H1 (cell line): ENCODE data around the gene GPR25. TPM values are rescaled to one million over a fixed set of nuclear protein-coding genes. Genes with fewer than 3 reads are reported as not detected.

Source experiments
- CTCF ChIA-PET: fragments of 300-600 bp; sonication (Branson Sonifier 250); formaldehyde crosslinking; loops from one replicate; lab custom pipeline; 2021; ENCODE audit not compliant: partially characterized antibody; lab: Charles Lee
- POLR2A ChIA-PET: fragments of 300-600 bp; sonication (Branson Sonifier 250); formaldehyde crosslinking; loops from one replicate; lab custom pipeline; 2021; ENCODE audit warnings: inconsistent platforms; ENCODE audit not compliant: partially characterized antibody; lab: Charles Lee
- DNase-seq, 2 experiments: peaks; one replicate each; pipeline versions ENCODE4 v3.0.0 to v3.0.0-alpha.2; 2010 to 2022; ENCODE audit warnings: low spot score in 2 of 2, low read depth in 1 of 2, mixed read lengths in 1 of 2
- FAIRE-seq: peaks from 2 replicates; lab custom pipeline; 2011; peaks lifted over from hg19 to GRCh38; lab: Jason Lieb, UNC
- H2AFZ ChIP-seq: 2 replicates; pipeline ENCODE4 v1.8.1; 2012; ENCODE audit warnings: low read length, inconsistent platforms
- H2AK5ac ChIP-seq: 2 replicates; pipeline ENCODE4 v1.6.1; 2013; ENCODE audit warnings: low read depth, low read length
- H2BK120ac ChIP-seq: replicated peaks from 2 replicates; pipeline ENCODE3; 2013; ENCODE audit warnings: low read depth, low read length, inconsistent platforms
- H2BK12ac ChIP-seq: 2 replicates; pipeline ENCODE4 v1.6.1; 2013; ENCODE audit warnings: low read depth, low read length
- H2BK15ac ChIP-seq: 2 replicates; pipeline ENCODE4 v1.6.1; 2013; ENCODE audit warnings: low read length
- H2BK20ac ChIP-seq: 2 replicates; pipeline ENCODE4 v1.6.1; 2013; ENCODE audit warnings: low read length
- H2BK5ac ChIP-seq: 2 replicates; pipeline ENCODE4 v1.6.1; 2013; ENCODE audit warnings: low read depth, low read length
- H3K14ac ChIP-seq: 2 replicates; pipeline ENCODE4 v1.6.1; 2013; ENCODE audit warnings: inconsistent platforms; ENCODE audit not compliant: insufficient read length
- H3K18ac ChIP-seq: 2 replicates; pipeline ENCODE4 v1.6.1; 2013; ENCODE audit warnings: low read length; ENCODE audit errors: extremely low read depth
- H3K23ac ChIP-seq: 2 replicates; pipeline ENCODE4 v1.6.1; 2013; ENCODE audit warnings: inconsistent platforms; ENCODE audit not compliant: insufficient read length
- H3K23me2 ChIP-seq: 2 replicates; pipeline ENCODE4 v1.6.1; 2013; ENCODE audit warnings: low read depth, low read length
- H3K27ac ChIP-seq: 2 replicates; pipeline ENCODE4 v1.6.1; 2011; ENCODE audit warnings: low read depth, low read length, inconsistent platforms
- H3K27me3 ChIP-seq, 4 experiments: replicated peaks in 1 of 4; 1 replicate in 1 of 4; 2 replicates in 3 of 4; pipeline versions ENCODE4 v1.6.1 to v1.8.1; 2011 to 2013; ENCODE audit warnings: low read length in 3 of 4, mild to moderate bottlenecking in 3 of 4, inconsistent platforms in 2 of 4, mixed read lengths in 2 of 4, moderate library complexity in 1 of 4; ENCODE audit not compliant: control insufficient read depth in 3 of 4, insufficient read depth in 3 of 4; ENCODE audit errors: extremely low read depth in 1 of 4
- H3K36me3 ChIP-seq, 4 experiments: 2 replicates each; pipeline versions ENCODE4 v1.6.1 to v1.8.1; 2011 to 2013; ENCODE audit warnings: mild to moderate bottlenecking in 4 of 4, low read length in 3 of 4, moderate library complexity in 2 of 4, control low read depth in 1 of 4, inconsistent platforms in 1 of 4; ENCODE audit not compliant: insufficient read depth in 4 of 4, control insufficient read depth in 2 of 4
- H3K4ac ChIP-seq: replicated peaks from 2 replicates; pipeline ENCODE3; 2013; ENCODE audit warnings: low read length, low read depth, mixed read lengths, inconsistent platforms; ENCODE audit not compliant: insufficient read length
- H3K4me1 ChIP-seq, 4 experiments: replicated peaks in 1 of 4; 1 replicate in 1 of 4; 2 replicates in 3 of 4; pipeline versions ENCODE4 v1.6.1 to v1.8.1; 2011 to 2013; ENCODE audit warnings: low read length in 3 of 4, inconsistent platforms in 2 of 4, mixed read lengths in 1 of 4; ENCODE audit not compliant: insufficient read depth in 4 of 4, control insufficient read depth in 3 of 4
- H3K4me2 ChIP-seq, 2 experiments: 2 replicates each; pipeline versions ENCODE4 v1.6.1 to v1.8.1; 2011 to 2013; ENCODE audit warnings: low read depth in 2 of 2, low read length in 2 of 2, control low read depth in 1 of 2, inconsistent platforms in 1 of 2, mild to moderate bottlenecking in 1 of 2; ENCODE audit not compliant: insufficient read depth in 1 of 2
- H3K4me3 ChIP-seq, 4 experiments: fragments of 200-600, 300-600 bp in 1 of 4; sonication (generic), shearing (Covaris generic), sonication (Bioruptor Twin) in 1 of 4; 2 replicates each; pipeline versions ENCODE4 v1.5.1 to v1.8.1; 2011 to 2016; ENCODE audit warnings: low read length in 4 of 4, low read depth in 3 of 4, control low read depth in 2 of 4, inconsistent platforms in 2 of 4, mild to moderate bottlenecking in 2 of 4, mixed read lengths in 1 of 4, moderate library complexity in 1 of 4; ENCODE audit not compliant: insufficient read depth in 2 of 4; ENCODE audit errors: extremely low read depth in 1 of 4
- H3K56ac ChIP-seq: replicated peaks from 2 replicates; pipeline ENCODE3; 2013; ENCODE audit warnings: low read depth, mild to moderate bottlenecking, mixed read lengths, low read length, inconsistent platforms; ENCODE audit not compliant: insufficient read length
- H3K79me1 ChIP-seq: 2 replicates; pipeline ENCODE4 v1.6.1; 2013; ENCODE audit warnings: low read depth, low read length, control low read depth
- H3K79me2 ChIP-seq, 2 experiments: 2 replicates each; pipeline versions ENCODE4 v1.6.1 to v1.8.1; 2012 to 2013; ENCODE audit warnings: low read length in 2 of 2, mild to moderate bottlenecking in 2 of 2, inconsistent platforms in 1 of 2; ENCODE audit not compliant: insufficient read depth in 2 of 2, control insufficient read depth in 1 of 2
- H3K9ac ChIP-seq, 4 experiments: replicated peaks in 1 of 4; 1 replicate in 1 of 4; 2 replicates in 3 of 4; pipeline versions ENCODE4 v1.6.1 to v1.8.1; 2011 to 2013; ENCODE audit warnings: low read depth in 3 of 4, low read length in 3 of 4, control low read depth in 2 of 4, mild to moderate bottlenecking in 2 of 4, moderate library complexity in 2 of 4, inconsistent platforms in 1 of 4; ENCODE audit errors: extremely low read depth in 1 of 4
- H3K9me3 ChIP-seq, 2 experiments: 2 replicates each; pipeline versions ENCODE4 v1.6.1 to v1.8.1; 2012 to 2013; ENCODE audit warnings: mild to moderate bottlenecking in 2 of 2, moderate library complexity in 2 of 2, control low read depth in 1 of 2, inconsistent platforms in 1 of 2, low read depth in 1 of 2, low read length in 1 of 2, mixed read lengths in 1 of 2; ENCODE audit not compliant: insufficient read depth in 2 of 2
- H4K20me1 ChIP-seq, 2 experiments: replicated peaks in 1 of 2; 2 replicates each; pipeline versions ENCODE3 to v1.8.1; 2011 to 2013; ENCODE audit warnings: inconsistent platforms in 2 of 2, low read length in 2 of 2, mild to moderate bottlenecking in 1 of 2; ENCODE audit not compliant: insufficient read depth in 2 of 2, control insufficient read depth in 1 of 2
- H4K5ac ChIP-seq: 2 replicates; pipeline ENCODE4 v1.6.1; 2013; ENCODE audit warnings: low read length, low read depth, mixed read lengths, inconsistent platforms; ENCODE audit not compliant: insufficient read length
- H4K8ac ChIP-seq: 2 replicates; pipeline ENCODE4 v1.8.0; 2013; ENCODE audit warnings: mild to moderate bottlenecking, moderate library complexity, low read length, inconsistent platforms; ENCODE audit not compliant: insufficient read depth; ENCODE audit errors: extremely low read depth
- H4K91ac ChIP-seq: replicated peaks from 2 replicates; pipeline ENCODE3; 2013; ENCODE audit warnings: low read length, mixed read lengths, inconsistent platforms; ENCODE audit not compliant: insufficient read length
- RBBP5 ChIP-seq: IDR thresholded peaks from 2 replicates; pipeline ENCODE4 v1.7.1; 2012; ENCODE audit warnings: low read depth, mild to moderate bottlenecking, inconsistent platforms, low read length, moderate library complexity, borderline replicate concordance
- RXRA ChIP-seq: IDR thresholded peaks from 2 replicates; pipeline ENCODE4 v1.6.1; 2011; ENCODE audit warnings: low read depth, mild to moderate bottlenecking, low read length, moderate library complexity; ENCODE audit not compliant: insufficient read depth
- SP1 ChIP-seq: IDR thresholded peaks from 2 replicates; pipeline ENCODE4 v1.6.1; 2011; ENCODE audit warnings: low read depth, low read length
- SP4 ChIP-seq: IDR thresholded peaks from 2 replicates; pipeline ENCODE4 v1.6.1; 2012; ENCODE audit warnings: low read length, inconsistent platforms
- WGBS, 2 experiments: shearing (Covaris generic) in 1 of 2; methylation state at CpG; one replicate each; pipeline versions ENCODE4 v1.1.6 to v1.1.7; 2013 to 2015; ENCODE audit warnings: low lambda C conversion rate in 2 of 2, mixed read lengths in 2 of 2, inconsistent platforms in 1 of 2, low coverage in 1 of 2, missing lambda C conversion rate in 1 of 2; ENCODE audit not compliant: insufficient replicate concordance in 2 of 2, insufficient coverage in 1 of 2, insufficient read length in 1 of 2; ENCODE audit errors: extremely low coverage in 1 of 2, missing lambda C conversion rate in 1 of 2; 5-methylcytosine and 5-hydroxymethylcytosine counted together
- polyA plus RNA-seq, 7 experiments: library from polyadenylated mRNA; depleted of rRNA in 3 of 7; stranded (reverse) in 5 of 7; unstranded in 2 of 7; fragments of >200 nt in 5 of 7; fragments of 200-250 nt in 2 of 7; gene quantifications; 1 replicate in 5 of 7; 2 replicates in 1 of 7; 4 replicates in 1 of 7; pipeline versions ENCODE4 v1.2.1 to v1.2.3, GENCODE V29; 2011 to 2013; ENCODE audit warnings: missing spikeins in 2 of 7, mixed read lengths in 2 of 7
- total RNA-seq: library from RNA; stranded (reverse); fragmentation: NEBNext Ultra II Directional; extraction: Animal tissue kit (Norgen Biotek cat#: 25700); gene quantifications from 2 replicates; pipeline ENCODE4 v1.2.1, GENCODE V29; 2021

GPR25 gene
- total and polyA plus RNA-seq, 2 of the 8 experiments (the other 6 are each of a cell fraction or from before 2014, with no cell fraction given): not detected

GRCh38 chr1:200857804-200858203 is 15.0 kb upstream of the GPR25 start:
- H4K20me1 ChIP-seq: no peaks in the 10 kb centered on the region
- H3K27ac ChIP-seq: no peak overlapping the region
- H4K91ac ChIP-seq: no peak overlapping the region
- H2BK12ac ChIP-seq: no peak overlapping the region
- H2BK15ac ChIP-seq: no peak overlapping the region
- no peak overlapping the region for H2BK20ac ChIP-seq
- no peak overlapping the region for H2BK5ac ChIP-seq
- no peak for TF ChIP-seq SP1
- TF ChIP-seq RBBP5: no peak
- TF ChIP-seq RXRA: no peak
- TF ChIP-seq SP4: no peak
- no peaks in the 10 kb centered on the region for H3K4me1 ChIP-seq
- ChIA-PET POLR2A (no interaction called here), CTCF (interaction anchor here (0.6 kb wide), 2 partner anchors 9 to 193 kb away, joined by 3 to 4 read pairs; no protein-coding TSS in a partner anchor)
- H3K23ac ChIP-seq: no peak overlapping the region
- no peak overlapping the region for H2BK120ac ChIP-seq
- H4K8ac ChIP-seq: no peak overlapping the region
- no peaks in the 10 kb centered on the region for H3K79me1 ChIP-seq
- no peak overlapping the region for H2AFZ ChIP-seq
- H3K79me2 ChIP-seq: no peaks in the 10 kb centered on the region
- DNase-seq (no peak), FAIRE-seq (no peak)
- no peaks in the 10 kb centered on the region for H3K27me3 ChIP-seq
- no peaks in the 10 kb centered on the region for H3K9me3 ChIP-seq
- H3K4ac ChIP-seq: no peak overlapping the region
- H3K23me2 ChIP-seq: no peaks in the 10 kb centered on the region; the same call in 1 of the 2 replicates
- H3K4me2 ChIP-seq: no peak overlapping the region
- H3K14ac ChIP-seq: no peak overlapping the region
- 96% methylated on average over 1 of the region's 1 CpG; no CpG with 5 or more reads in 1 of the 2 experiments for WGBS, 2 experiments
- no peak overlapping the region for H3K56ac ChIP-seq
- no peak overlapping the region for H2AK5ac ChIP-seq
- H3K9ac ChIP-seq: no peak overlapping the region
- H3K4me3 ChIP-seq: no peak overlapping the region
- H3K18ac ChIP-seq: no peak overlapping the region
- H3K36me3 ChIP-seq: peaks cover 2 to 35% (median 19%) of the 10 kb centered on the region in 4 experiments; a peak in 6 of 8 replicates
- H4K5ac ChIP-seq: no peak overlapping the region
